Neural cell (in vitro differentiated cells): ENCODE data around the gene SLC35D1. TPM values are rescaled to one million over a fixed set of nuclear protein-coding genes. Genes with fewer than 3 reads are reported as not detected.

Source experiments
- H2AFZ ChIP-seq: fragments of 200-600, 300-800 bp; sonication (generic), shearing (Covaris generic); 2 replicates; pipeline ENCODE4 v1.6.0; 2014; ENCODE audit warnings: low read depth, mild to moderate bottlenecking, antibody characterized with exemption, low read length, moderate library complexity
- H3F3A ChIP-seq: fragments of 200-600 bp; shearing (Covaris generic); 2 replicates; pipeline ENCODE4 v1.6.1; 2016; ENCODE audit warnings: mild to moderate bottlenecking, moderate library complexity, mixed read lengths, antibody characterized with exemption, low read length; ENCODE audit not compliant: insufficient read depth, poor library complexity, severe bottlenecking
- H3K27ac ChIP-seq: fragments of 200-600, 300-800 bp; sonication (generic), shearing (Covaris generic); 2 replicates; pipeline ENCODE4 v1.5.1; 2014; ENCODE audit warnings: mild to moderate bottlenecking, low read length, moderate library complexity
- H3K27me3 ChIP-seq: fragments of 300-800, 200-600 bp; sonication (generic), shearing (Covaris generic); 2 replicates; pipeline ENCODE4 v1.6.0; 2014; ENCODE audit warnings: mild to moderate bottlenecking, low read depth, low read length, moderate library complexity; ENCODE audit not compliant: insufficient read depth
- H3K36me3 ChIP-seq: fragments of 300-800, 200-600 bp; sonication (generic), shearing (Covaris generic); 2 replicates; pipeline ENCODE4 v1.5.1; 2014; ENCODE audit warnings: mild to moderate bottlenecking, antibody characterized with exemption, low read length, moderate library complexity; ENCODE audit not compliant: insufficient read depth
- H3K4me2 ChIP-seq: fragments of 300-800, 200-600 bp; sonication (generic), shearing (Covaris generic); 2 replicates; pipeline ENCODE4 v1.6.0; 2014; ENCODE audit warnings: mild to moderate bottlenecking, low read length
- H3K4me3 ChIP-seq: fragments of 300-800, 200-600 bp; sonication (generic), shearing (Covaris generic); 2 replicates; pipeline ENCODE4 v1.5.1; 2014; ENCODE audit warnings: mild to moderate bottlenecking, low read length, moderate library complexity
- H3K79me2 ChIP-seq: fragments of 200-600 bp; shearing (Covaris generic); replicated peaks from 2 replicates; pipeline ENCODE4 v1.6.0; 2014; ENCODE audit warnings: mild to moderate bottlenecking, low read length, moderate library complexity; ENCODE audit not compliant: insufficient read depth
- H3K9ac ChIP-seq: fragments of 300-800, 200-600 bp; sonication (generic), shearing (Covaris generic); 2 replicates; pipeline ENCODE4 v1.6.1; 2016; ENCODE audit warnings: mild to moderate bottlenecking, low read length, mixed read lengths
- H3K9me2 ChIP-seq: fragments of 200-600 bp; shearing (Covaris generic); 2 replicates; pipeline ENCODE4 v1.6.1; 2016; ENCODE audit warnings: mild to moderate bottlenecking, low read length, mixed read lengths; ENCODE audit not compliant: insufficient read depth
- H3K9me3 ChIP-seq: fragments of 200-600, 300-800 bp; sonication (generic), shearing (Covaris generic); 2 replicates; pipeline ENCODE4 v1.6.1; 2016; ENCODE audit warnings: mild to moderate bottlenecking, mixed run types, low read length, moderate library complexity, mixed read lengths
- H4K20me1 ChIP-seq: fragments of 200-600 bp; shearing (Covaris generic); 2 replicates; pipeline ENCODE4 v1.6.1; 2016; ENCODE audit warnings: mild to moderate bottlenecking, mixed run types; ENCODE audit not compliant: insufficient read depth
- CTCF ChIP-seq: fragments of 450-650 bp; IDR thresholded peaks from 2 replicates; pipeline ENCODE4 v1.5.1; 2014; ENCODE audit warnings: antibody characterized with exemption, mild to moderate bottlenecking, moderate library complexity; ENCODE audit not compliant: poor library complexity, severe bottlenecking
- EP300 ChIP-seq: fragments of 450-650 bp; conservative IDR thresholded peaks from 2 replicates; pipeline ENCODE4 v1.6.1; 2014; ENCODE audit warnings: antibody characterized with exemption, mild to moderate bottlenecking, moderate library complexity; ENCODE audit not compliant: poor library complexity, severe bottlenecking
- EZH2 ChIP-seq: fragments of 200-600, 300-800 bp; shearing (Covaris generic), sonication (generic); IDR thresholded peaks from 2 replicates; pipeline ENCODE4 v1.6.1; 2014; ENCODE audit warnings: antibody characterized with exemption, low read length, borderline replicate concordance, mild to moderate bottlenecking; ENCODE audit not compliant: insufficient read depth, poor library complexity, severe bottlenecking
- MXI1 ChIP-seq: fragments of 450-650 bp; conservative IDR thresholded peaks from 2 replicates; pipeline ENCODE4 v1.6.1; 2014; ENCODE audit warnings: antibody characterized with exemption, mild to moderate bottlenecking; ENCODE audit not compliant: poor library complexity, severe bottlenecking
- POLR2AphosphoS5 ChIP-seq: IDR thresholded peaks from 2 replicates; pipeline ENCODE4 v1.6.1; 2012
- RAD21 ChIP-seq: fragments of 450-650 bp; conservative IDR thresholded peaks from 2 replicates; pipeline ENCODE4 v1.6.1; 2014; ENCODE audit warnings: antibody characterized with exemption, mild to moderate bottlenecking, moderate library complexity
- SMC3 ChIP-seq: fragments of 450-650 bp; conservative IDR thresholded peaks from 2 replicates; pipeline ENCODE4 v1.6.1; 2014; ENCODE audit warnings: antibody characterized with exemption, mild to moderate bottlenecking, moderate library complexity; ENCODE audit not compliant: poor library complexity
- TAF1 ChIP-seq: IDR thresholded peaks from 2 replicates; pipeline ENCODE4 v1.6.1; 2012; ENCODE audit warnings: low read depth
- polyA plus RNA-seq: library from polyadenylated mRNA; depleted of rRNA; stranded (reverse); fragments of >200 nt; gene quantifications from 2 replicates; pipeline ENCODE4 v1.2.3, GENCODE V29; 2014
- TF ChIP-seq, protein P1 (sequence below): IDR thresholded peaks from 2 replicates; pipeline ENCODE4 v1.6.1; 2012; ENCODE audit warnings: borderline replicate concordance

The SLC35D1 gene
- polyA plus RNA-seq, 1 donor from 2014 or later = 17.9 TPM

GRCh38 chr1:66985835-66986234 is 68.1 kb downstream of the SLC35D1 start:
- Histone ChIP-seq H3K27me3 (no peaks in the 10 kb centered on the region), H3K4me3 (no peak overlapping the region), H3K9me3 (no peaks in the 10 kb centered on the region), H3K9me2 (no peaks in the 10 kb centered on the region), H3K4me2 (no peak overlapping the region), H3K79me2 (no peaks in the 10 kb centered on the region), H4K20me1 (no peaks in the 10 kb centered on the region), H3K27ac (no peak overlapping the region), H3K9ac (no peak overlapping the region), H2AFZ (no peak overlapping the region), H3F3A (no peaks in the 10 kb centered on the region), H3K36me3 (no peaks in the 10 kb centered on the region)
- TF ChIP-seq EP300 (no peak), EZH2 (no peak), SMC3 (no peak), CTCF (no peak), RAD21 (no peak), MXI1 (no peak), POLR2AphosphoS5 (no peak), TAF1 (no peak)
- TF ChIP-seq, protein P1, sequence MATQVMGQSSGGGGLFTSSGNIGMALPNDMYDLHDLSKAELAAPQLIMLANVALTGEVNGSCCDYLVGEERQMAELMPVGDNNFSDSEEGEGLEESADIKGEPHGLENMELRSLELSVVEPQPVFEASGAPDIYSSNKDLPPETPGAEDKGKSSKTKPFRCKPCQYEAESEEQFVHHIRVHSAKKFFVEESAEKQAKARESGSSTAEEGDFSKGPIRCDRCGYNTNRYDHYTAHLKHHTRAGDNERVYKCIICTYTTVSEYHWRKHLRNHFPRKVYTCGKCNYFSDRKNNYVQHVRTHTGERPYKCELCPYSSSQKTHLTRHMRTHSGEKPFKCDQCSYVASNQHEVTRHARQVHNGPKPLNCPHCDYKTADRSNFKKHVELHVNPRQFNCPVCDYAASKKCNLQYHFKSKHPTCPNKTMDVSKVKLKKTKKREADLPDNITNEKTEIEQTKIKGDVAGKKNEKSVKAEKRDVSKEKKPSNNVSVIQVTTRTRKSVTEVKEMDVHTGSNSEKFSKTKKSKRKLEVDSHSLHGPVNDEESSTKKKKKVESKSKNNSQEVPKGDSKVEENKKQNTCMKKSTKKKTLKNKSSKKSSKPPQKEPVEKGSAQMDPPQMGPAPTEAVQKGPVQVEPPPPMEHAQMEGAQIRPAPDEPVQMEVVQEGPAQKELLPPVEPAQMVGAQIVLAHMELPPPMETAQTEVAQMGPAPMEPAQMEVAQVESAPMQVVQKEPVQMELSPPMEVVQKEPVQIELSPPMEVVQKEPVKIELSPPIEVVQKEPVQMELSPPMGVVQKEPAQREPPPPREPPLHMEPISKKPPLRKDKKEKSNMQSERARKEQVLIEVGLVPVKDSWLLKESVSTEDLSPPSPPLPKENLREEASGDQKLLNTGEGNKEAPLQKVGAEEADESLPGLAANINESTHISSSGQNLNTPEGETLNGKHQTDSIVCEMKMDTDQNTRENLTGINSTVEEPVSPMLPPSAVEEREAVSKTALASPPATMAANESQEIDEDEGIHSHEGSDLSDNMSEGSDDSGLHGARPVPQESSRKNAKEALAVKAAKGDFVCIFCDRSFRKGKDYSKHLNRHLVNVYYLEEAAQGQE = no peak

DNA sequence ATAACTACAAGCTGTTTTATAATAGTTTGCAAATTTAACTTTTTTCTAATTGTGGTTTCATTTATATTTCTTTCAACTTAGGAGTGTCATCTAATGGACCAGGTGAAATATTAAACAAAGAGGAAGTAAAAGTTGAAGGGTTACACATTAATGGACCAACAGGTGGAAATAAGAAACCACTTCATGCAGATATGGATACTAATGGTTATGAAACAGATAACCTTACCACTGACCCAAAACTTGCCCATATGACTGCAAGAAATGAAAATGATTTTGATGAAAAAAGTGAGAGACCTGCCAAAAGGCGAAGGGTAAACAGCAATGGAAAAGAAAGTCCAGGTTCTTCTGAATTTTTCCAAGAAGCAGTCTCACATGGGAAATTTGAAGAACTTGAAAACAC is 69.5 kb downstream of the SLC35D1 start:
- Histone ChIP-seq H3K4me3 (no peak overlapping the region), H3K4me2 (no peak overlapping the region), H3K36me3 (no peaks in the 10 kb centered on the region), H3K9me3 (no peaks in the 10 kb centered on the region), H3K27me3 (no peaks in the 10 kb centered on the region), H2AFZ (no peak overlapping the region), H3F3A (no peaks in the 10 kb centered on the region), H3K27ac (no peak overlapping the region), H4K20me1 (no peaks in the 10 kb centered on the region), H3K9me2 (no peaks in the 10 kb centered on the region), H3K9ac (no peak overlapping the region), H3K79me2 (no peaks in the 10 kb centered on the region)
- TF ChIP-seq POLR2AphosphoS5 = no peak
- TF ChIP-seq EP300 = no peak
- TF ChIP-seq EZH2 = no peak
